ENCODE data around the gene OXNAD1.

The OXNAD1 gene

GRCh38 chr3:16279010-16279801 lies 14.2 kb downstream of the OXNAD1 start:
- no peak for DNase-seq (ENCODE audit: low read depth, low spot score)

GRCh38 chr3:16280671-16281070 lies 15.7 kb downstream of the OXNAD1 start:
- DNase-seq (ENCODE audit: low read depth, low spot score), result no peak

- no peak for DNase-seq (ENCODE audit: low read depth, low spot score)
Measured at GRCh38 chr3:16284633-16285032, 19.6 kb downstream of the OXNAD1 start.

GRCh38 chr3:16286161-16286560 lies 21.1 kb downstream of the OXNAD1 start:
- DNase-seq (ENCODE audit: low read depth, low spot score), result no peak

GRCh38 chr3:16286751-16287543 lies 21.9 kb downstream of the OXNAD1 start:
- no peak for DNase-seq (ENCODE audit: low read depth, low spot score)

GRCh38 chr3:16288664-16289063 lies 23.7 kb downstream of the OXNAD1 start:
- DNase-seq (ENCODE audit: low read depth, low spot score), result no peak

- no peak for DNase-seq (ENCODE audit: low read depth, low spot score)
Measured at GRCh38 chr3:16289144-16289889, 24.3 kb downstream of the OXNAD1 start.

- no peak for DNase-seq (ENCODE audit: low read depth, low spot score)
Measured at GRCh38 chr3:16290007-16290826, 25.2 kb downstream of the OXNAD1 start.

GRCh38 chr3:16290827-16291196 lies 25.8 kb downstream of the OXNAD1 start:
- no peak for DNase-seq (ENCODE audit: low read depth, low spot score)

- no peak for DNase-seq (ENCODE audit: low read depth, low spot score)
Measured at GRCh38 chr3:16294844-16295243, 29.8 kb downstream of the OXNAD1 start.

- no peak for DNase-seq (ENCODE audit: low read depth, low spot score)
Measured at GRCh38 chr3:16295298-16295890, 30.4 kb downstream of the OXNAD1 start.

GRCh38 chr3:16297997-16298885 lies 33.2 kb downstream of the OXNAD1 start:
- DNase-seq (ENCODE audit: low read depth, low spot score), result no peak

GRCh38 chr3:16298891-16299290 lies 33.9 kb downstream of the OXNAD1 start:
- DNase-seq (ENCODE audit: low read depth, low spot score), result no peak

GRCh38 chr3:16299746-16300145 lies 34.7 kb downstream of the OXNAD1 start:
- no peak for DNase-seq (ENCODE audit: low read depth, low spot score)

GRCh38 chr3:16300307-16300706 lies 35.3 kb downstream of the OXNAD1 start:
- DNase-seq (ENCODE audit: low read depth, low spot score), result no peak

GRCh38 chr3:16300881-16301359 lies 35.9 kb downstream of the OXNAD1 start:
- DNase-seq (ENCODE audit: low read depth, low spot score), result no peak

- DNase-seq (ENCODE audit: low read depth, low spot score), result no peak
Measured at GRCh38 chr3:16301507-16301906, 36.5 kb downstream of the OXNAD1 start.

- no peak for DNase-seq (ENCODE audit: low read depth, low spot score)
Measured at GRCh38 chr3:16302082-16302631, 37.1 kb downstream of the OXNAD1 start.

GRCh38 chr3:16303037-16303575 lies 38.1 kb downstream of the OXNAD1 start:
- DNase-seq (ENCODE audit: low read depth, low spot score), result no peak

Measured in ELF-1 (cell line).